ENCODE results near the gene ZNF423.

The ZNF423 gene

DNA sequence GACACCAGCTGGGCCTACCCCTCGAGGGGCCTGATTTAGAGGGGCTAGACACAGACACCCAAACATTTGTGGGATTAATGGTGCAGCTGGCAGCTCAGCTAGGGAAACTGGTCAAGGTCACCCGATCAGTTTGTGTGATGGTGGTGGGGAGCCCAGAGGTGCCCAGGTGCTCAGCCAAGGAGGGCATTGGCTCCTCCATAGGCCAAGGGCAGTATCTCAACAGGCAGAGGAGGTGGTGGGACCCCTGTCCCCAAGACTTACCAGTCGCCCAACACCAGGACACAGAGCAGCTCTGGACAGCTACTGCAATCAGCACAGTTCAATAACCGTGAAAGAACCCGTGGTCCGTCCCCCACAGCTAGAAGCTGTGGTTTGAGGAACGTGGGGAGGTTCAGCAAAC, 361.4 kb downstream of the ZNF423 start:
- Histone ChIP-seq H3K4me1 (ENCODE audit: control insufficient read depth, insufficient read depth, low read length) (no peaks in the 10 kb centered on the region), H3K27ac (ENCODE audit: low read depth, low read length) (no peak overlapping the region), H3K27me3 (ENCODE audit: control insufficient read depth, insufficient read depth, low read length) (no peaks in the 10 kb centered on the region)

DNA sequence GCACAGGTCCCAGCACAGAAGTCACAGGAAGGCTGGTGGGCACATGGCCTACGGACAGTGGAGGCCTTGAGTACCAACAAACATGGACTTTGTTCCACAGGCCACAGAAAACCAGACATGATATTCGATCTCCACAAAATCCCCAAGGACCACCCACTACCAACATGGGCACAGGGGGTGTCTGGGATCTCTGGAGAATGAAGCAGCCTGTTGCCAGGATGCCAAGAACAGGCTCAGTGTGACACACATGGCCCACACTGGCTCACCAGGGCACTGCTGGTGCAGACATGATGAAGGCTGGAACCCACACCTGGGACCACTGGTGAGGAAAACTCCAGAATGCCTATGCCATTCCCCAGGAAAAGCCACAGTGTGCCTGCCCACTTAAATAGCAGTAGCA, 362.1 kb downstream of the ZNF423 start:
- H3K27ac ChIP-seq (ENCODE audit: low read depth, low read length): no peak overlapping the region
- H3K27me3 ChIP-seq (ENCODE audit: control insufficient read depth, insufficient read depth, low read length): no peaks in the 10 kb centered on the region
- H3K4me1 ChIP-seq (ENCODE audit: control insufficient read depth, insufficient read depth, low read length): no peaks in the 10 kb centered on the region
- H3K4me3 ChIP-seq (ENCODE audit: low read length): no peak overlapping the region
- no peaks in the 10 kb centered on the region for H3K36me3 ChIP-seq (ENCODE audit: control insufficient read depth, insufficient read depth, low read length)
- H3K9ac ChIP-seq (ENCODE audit: low read length): no peak overlapping the region

More for the DNA sequence above, 361.4 kb downstream of the ZNF423 start:
- H3K4me3 ChIP-seq (ENCODE audit: low read length): no peak overlapping the region
- H3K36me3 ChIP-seq (ENCODE audit: control insufficient read depth, insufficient read depth, low read length): no peaks in the 10 kb centered on the region
- H3K9ac ChIP-seq (ENCODE audit: low read length): no peak overlapping the region

DNA sequence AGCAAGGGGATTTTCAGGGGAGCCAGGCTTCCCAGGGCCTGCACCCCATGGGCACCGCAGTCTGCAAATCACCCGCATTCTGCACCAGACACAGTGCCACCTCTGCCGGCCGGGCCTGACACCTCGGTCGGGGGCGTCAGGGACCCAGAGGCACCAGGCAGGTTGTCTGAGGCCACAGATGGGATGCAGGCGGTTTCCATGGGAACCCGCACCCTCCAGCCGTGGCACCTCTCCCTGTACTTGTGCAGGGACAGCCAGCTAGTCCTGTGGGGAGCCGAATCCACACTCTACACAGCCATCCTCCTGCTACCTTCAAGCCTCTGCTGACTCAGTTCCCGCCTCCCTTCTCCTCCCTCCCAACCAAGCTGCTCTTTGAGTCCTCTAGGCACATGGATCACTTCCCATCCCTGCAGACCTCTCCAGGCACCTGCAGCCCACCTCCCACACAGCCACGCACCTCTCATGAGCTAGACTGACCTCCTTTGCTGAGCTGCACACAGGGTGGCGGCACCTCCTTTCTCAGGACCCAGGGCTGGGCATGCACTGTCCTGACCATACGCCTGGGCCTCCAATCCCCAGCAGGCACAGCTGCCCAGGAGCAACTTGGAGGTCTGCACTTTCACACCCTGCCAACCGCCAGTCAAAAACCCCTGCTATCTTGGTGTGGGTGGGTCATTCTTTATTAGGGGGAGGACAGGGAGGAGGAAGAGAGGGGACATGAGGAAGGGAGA, 362.9 kb downstream of the ZNF423 start:
- no peaks in the 10 kb centered on the region for H3K4me1 ChIP-seq (ENCODE audit: control insufficient read depth, insufficient read depth, low read length)
- H3K9ac ChIP-seq (ENCODE audit: low read length): no peak overlapping the region
- no peak overlapping the region for H3K27ac ChIP-seq (ENCODE audit: low read depth, low read length)
- no peak overlapping the region for H3K4me3 ChIP-seq (ENCODE audit: low read length)
- no peaks in the 10 kb centered on the region for H3K36me3 ChIP-seq (ENCODE audit: control insufficient read depth, insufficient read depth, low read length)
- no peaks in the 10 kb centered on the region for H3K27me3 ChIP-seq (ENCODE audit: control insufficient read depth, insufficient read depth, low read length)

DNA sequence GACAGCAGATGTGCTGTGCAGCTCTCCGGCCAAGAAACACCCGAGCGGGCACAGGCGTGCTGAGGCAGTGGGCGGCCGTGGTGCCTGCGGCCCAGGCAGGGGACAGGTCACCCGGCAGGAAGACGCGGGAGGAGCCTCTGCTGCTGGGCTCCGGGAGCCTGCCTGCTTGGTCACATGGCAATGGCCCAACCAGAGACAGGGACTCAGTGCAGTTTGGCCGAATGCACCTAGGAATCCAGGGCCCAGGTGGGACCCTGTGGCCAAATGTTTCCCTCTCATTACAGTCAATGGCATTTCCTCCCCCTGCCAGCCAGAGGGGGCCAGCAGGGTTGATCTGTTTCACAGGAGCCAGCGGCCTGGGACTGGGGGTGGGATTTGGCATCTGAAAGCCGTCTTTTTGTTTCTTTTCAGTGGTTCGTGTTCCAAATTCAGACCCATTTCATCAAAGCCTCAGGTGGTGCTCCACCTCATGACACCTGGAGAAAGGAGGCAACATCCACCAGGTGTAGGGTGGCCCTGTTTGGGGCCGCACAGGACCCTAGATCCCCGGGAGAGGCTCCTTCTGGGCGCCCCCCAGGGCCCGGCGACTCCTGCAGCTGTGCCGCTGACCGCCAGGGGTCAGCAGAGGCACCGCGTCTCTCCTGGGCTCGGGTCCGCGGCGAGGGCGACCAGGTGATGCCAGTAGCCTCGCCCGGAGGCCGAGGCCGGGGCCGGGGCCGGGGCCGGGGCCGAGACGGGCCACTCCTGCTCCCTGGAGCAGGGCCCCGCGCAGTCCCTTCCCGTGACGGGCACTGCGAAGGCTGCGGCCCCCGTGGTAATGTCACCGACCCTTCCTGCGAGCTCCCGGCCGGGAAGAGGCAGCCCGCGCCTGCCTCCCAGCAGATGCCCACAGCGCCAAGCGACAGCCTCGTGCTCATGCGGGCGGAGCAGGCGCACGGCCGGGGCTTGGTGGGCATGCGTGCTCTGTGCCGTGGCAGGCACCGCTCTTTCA, 363.8 kb downstream of the ZNF423 start:
- H3K36me3 ChIP-seq (ENCODE audit: control insufficient read depth, insufficient read depth, low read length): no peaks in the 10 kb centered on the region
- no peak overlapping the region for H3K9ac ChIP-seq (ENCODE audit: low read length)
- no peaks in the 10 kb centered on the region for H3K27me3 ChIP-seq (ENCODE audit: control insufficient read depth, insufficient read depth, low read length)
- H3K27ac ChIP-seq (ENCODE audit: low read depth, low read length): no peak overlapping the region
- peak overlapping the region; percentile 6 for H3K4me3 ChIP-seq (ENCODE audit: low read length)
- no peaks in the 10 kb centered on the region for H3K4me1 ChIP-seq (ENCODE audit: control insufficient read depth, insufficient read depth, low read length)

DNA sequence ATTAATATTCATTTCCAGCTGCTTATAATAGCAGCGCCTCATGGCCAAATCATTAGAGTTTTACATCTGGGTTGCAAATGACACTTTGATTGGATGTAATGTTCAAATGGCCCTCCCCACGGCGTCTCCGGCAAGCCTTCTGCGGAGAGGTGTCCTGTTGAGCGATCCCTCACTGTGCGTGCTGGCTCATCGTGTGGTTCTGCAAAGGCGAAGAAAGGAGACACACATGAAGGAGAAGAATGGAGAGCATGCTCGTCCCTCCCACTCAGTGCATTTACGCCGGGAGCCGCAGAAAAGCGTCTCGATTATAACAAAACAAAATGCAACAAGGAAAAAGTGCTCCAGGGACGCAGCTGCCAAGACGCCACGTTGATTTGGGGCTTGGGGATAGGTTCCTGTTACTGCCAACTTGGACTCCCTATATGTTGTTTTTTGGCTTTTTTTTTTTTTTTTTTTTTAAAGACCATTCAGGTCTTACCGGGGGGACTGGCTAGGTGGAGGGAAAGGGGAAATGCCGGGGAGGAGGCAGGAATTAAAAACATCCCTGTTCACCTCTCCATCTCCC, 364.7 kb downstream of the ZNF423 start:
- Histone ChIP-seq H3K9ac (ENCODE audit: low read length) (no peak overlapping the region), H3K27me3 (ENCODE audit: control insufficient read depth, insufficient read depth, low read length) (no peaks in the 10 kb centered on the region), H3K4me1 (ENCODE audit: control insufficient read depth, insufficient read depth, low read length) (no peaks in the 10 kb centered on the region), H3K27ac (ENCODE audit: low read depth, low read length) (no peak overlapping the region), H3K4me3 (ENCODE audit: low read length) (no peak overlapping the region), H3K36me3 (ENCODE audit: control insufficient read depth, insufficient read depth, low read length) (no peaks in the 10 kb centered on the region)

DNA sequence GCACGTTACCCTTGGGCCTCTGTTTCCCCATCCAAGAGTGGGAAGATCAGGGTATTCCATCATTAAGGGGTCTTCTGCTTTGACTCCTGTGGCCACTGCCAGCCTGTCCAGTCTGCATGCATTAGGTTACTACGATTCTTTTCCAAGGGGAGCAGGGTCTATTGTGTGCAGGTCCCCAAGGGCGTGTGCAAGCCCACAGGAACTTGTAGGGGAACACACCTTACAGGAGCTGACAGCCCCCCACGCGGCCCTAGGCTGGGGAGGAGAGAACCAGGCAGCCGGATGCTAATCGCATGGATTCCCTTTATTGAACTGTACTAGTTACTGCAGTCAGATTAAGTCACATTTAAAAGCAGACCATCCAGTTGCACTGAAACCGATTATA, 365.6 kb downstream of the ZNF423 start:
- no peaks in the 10 kb centered on the region for H3K27me3 ChIP-seq (ENCODE audit: control insufficient read depth, insufficient read depth, low read length)
- no peak overlapping the region for H3K27ac ChIP-seq (ENCODE audit: low read depth, low read length)
- no peak overlapping the region for H3K9ac ChIP-seq (ENCODE audit: low read length)
- H3K4me1 ChIP-seq (ENCODE audit: control insufficient read depth, insufficient read depth, low read length): no peaks in the 10 kb centered on the region
- no peaks in the 10 kb centered on the region for H3K36me3 ChIP-seq (ENCODE audit: control insufficient read depth, insufficient read depth, low read length)
- H3K4me3 ChIP-seq (ENCODE audit: low read length): no peak overlapping the region

DNA sequence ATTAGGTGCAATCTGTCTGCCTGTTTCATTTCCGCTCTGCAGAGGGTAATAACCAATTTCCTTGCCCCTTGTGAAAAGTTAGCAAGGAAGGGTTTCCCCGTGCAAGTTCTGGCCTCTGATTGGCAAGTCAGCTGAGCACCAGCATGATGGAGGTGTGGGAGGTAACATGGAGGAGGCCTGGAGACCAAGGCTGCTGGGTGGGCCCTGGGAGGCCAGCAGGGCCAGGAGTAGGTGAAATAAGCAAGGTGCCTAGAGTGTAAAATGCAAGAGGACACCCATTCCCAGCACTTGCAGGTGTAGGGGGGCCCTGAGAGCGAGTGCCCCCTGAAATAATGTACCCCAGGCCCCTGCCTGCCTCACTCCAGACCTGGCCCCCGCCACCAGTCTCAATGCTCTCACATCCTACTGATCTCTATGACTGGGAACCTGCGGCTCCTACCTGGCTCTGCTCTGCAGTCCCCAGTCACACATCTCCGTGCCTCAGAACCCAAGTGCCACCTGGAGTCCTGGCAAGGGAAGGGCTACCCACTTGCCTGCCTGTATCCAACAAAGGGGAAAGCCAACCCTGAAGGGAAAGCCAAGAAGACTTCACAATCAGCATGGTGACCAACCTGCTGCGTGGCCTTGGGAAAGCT, 366.1 kb downstream of the ZNF423 start:
- H3K27me3 ChIP-seq (ENCODE audit: control insufficient read depth, insufficient read depth, low read length): no peaks in the 10 kb centered on the region
- no peaks in the 10 kb centered on the region for H3K36me3 ChIP-seq (ENCODE audit: control insufficient read depth, insufficient read depth, low read length)
- no peak overlapping the region for H3K27ac ChIP-seq (ENCODE audit: low read depth, low read length)
- H3K9ac ChIP-seq (ENCODE audit: low read length): no peak overlapping the region
- H3K4me3 ChIP-seq (ENCODE audit: low read length): no peak overlapping the region
- no peaks in the 10 kb centered on the region for H3K4me1 ChIP-seq (ENCODE audit: control insufficient read depth, insufficient read depth, low read length)

DNA sequence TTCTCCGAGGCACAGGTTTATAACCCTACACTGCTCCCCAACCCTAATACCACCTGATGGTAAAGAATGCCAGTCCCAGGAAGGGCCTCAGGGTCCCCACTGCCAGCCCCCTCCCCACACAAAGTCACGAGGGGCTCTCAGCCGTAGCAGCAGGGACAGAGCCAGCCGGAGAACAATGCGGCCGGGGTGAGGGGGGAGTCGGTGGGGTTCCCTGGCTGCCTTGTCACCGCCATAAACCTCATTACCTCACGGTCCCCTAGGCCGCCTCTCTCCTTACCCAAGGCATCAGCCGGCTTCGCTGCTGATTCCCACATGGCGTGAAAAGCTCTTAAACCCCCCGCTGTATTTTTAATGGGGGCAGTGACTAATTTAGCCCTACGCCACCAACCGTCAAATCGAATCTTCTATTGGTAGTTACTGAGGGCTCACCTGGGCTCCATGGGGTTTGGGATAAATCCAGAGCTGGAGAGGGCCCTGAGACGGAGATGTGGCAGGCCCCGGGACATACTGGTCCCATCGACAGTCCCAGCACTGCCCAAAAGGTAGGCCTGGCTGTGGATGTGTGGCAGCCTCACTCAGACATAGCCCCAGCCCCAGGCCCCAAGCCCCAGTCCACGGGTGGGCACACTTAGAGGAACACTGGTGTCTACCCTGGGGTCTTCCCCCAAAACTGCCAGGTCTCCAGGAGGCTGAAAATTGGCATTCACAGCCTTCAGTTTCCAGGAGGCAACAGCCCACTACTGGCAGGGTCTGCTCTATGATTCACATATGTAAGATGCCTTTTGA, 367.0 kb downstream of the ZNF423 start:
- no peaks in the 10 kb centered on the region for H3K36me3 ChIP-seq (ENCODE audit: control insufficient read depth, insufficient read depth, low read length)
- H3K4me3 ChIP-seq (ENCODE audit: low read length): no peak overlapping the region
- H3K9ac ChIP-seq (ENCODE audit: low read length): no peak overlapping the region
- H3K27ac ChIP-seq (ENCODE audit: low read depth, low read length): no peak overlapping the region
- peaks cover 2% of the 10 kb centered on the region for H3K4me1 ChIP-seq (ENCODE audit: control insufficient read depth, insufficient read depth, low read length)
- H3K27me3 ChIP-seq (ENCODE audit: control insufficient read depth, insufficient read depth, low read length): no peaks in the 10 kb centered on the region

DNA sequence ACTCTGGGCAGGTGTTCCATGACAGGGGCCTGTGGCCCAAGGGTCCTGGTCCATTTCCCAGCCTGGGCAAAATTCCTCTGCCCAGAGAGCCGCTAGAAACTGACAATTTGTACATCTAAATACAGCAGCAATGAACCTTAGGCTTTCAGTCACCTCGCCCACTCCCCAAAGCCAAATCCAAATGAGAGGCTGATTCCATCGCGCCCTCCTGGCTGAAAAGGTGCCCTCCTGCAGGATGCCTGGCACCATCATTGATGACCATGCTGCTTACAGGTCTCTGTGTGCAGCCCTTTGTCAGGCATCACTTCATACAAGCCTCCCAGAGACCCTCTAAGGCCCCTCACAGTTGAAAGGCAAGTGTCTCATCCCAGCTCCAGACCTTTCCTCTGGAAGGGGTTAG, 367.6 kb downstream of the ZNF423 start:
- Histone ChIP-seq H3K4me3 (ENCODE audit: low read length) (no peak overlapping the region), H3K36me3 (ENCODE audit: control insufficient read depth, insufficient read depth, low read length) (no peaks in the 10 kb centered on the region), H3K9ac (ENCODE audit: low read length) (no peak overlapping the region)

DNA sequence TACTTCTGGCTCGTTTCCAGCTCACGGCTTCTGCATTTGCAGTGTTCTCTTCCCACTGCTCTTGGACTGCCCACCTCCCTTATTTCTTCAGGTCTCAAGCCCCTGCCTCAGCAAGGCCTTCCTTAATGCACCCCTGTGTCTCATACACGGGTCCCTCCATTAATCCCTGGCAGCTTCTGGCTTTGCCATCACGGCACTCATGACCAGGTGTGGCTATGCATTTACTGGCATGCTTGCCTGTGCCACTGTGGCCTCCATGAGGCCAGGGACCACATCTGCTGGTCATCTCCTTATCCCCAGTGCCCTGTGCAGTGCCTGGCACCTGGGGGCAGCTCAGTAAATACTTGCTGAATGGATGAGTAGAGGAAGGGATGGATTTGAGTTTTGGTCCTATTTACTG, 368.2 kb downstream of the ZNF423 start:
- Histone ChIP-seq H3K4me3 (ENCODE audit: low read length) (no peak overlapping the region), H3K4me1 (ENCODE audit: control insufficient read depth, insufficient read depth, low read length) (peaks cover 6% of the 10 kb centered on the region), H3K36me3 (ENCODE audit: control insufficient read depth, insufficient read depth, low read length) (no peaks in the 10 kb centered on the region), H3K27me3 (ENCODE audit: control insufficient read depth, insufficient read depth, low read length) (no peaks in the 10 kb centered on the region), H3K27ac (ENCODE audit: low read depth, low read length) (no peak overlapping the region), H3K9ac (ENCODE audit: low read length) (no peak overlapping the region)

More for the DNA sequence above, 367.6 kb downstream of the ZNF423 start:
- Histone ChIP-seq H3K27ac (ENCODE audit: low read depth, low read length) (no peak overlapping the region), H3K27me3 (ENCODE audit: control insufficient read depth, insufficient read depth, low read length) (no peaks in the 10 kb centered on the region), H3K4me1 (ENCODE audit: control insufficient read depth, insufficient read depth, low read length) (peaks cover 6% of the 10 kb centered on the region)

DNA sequence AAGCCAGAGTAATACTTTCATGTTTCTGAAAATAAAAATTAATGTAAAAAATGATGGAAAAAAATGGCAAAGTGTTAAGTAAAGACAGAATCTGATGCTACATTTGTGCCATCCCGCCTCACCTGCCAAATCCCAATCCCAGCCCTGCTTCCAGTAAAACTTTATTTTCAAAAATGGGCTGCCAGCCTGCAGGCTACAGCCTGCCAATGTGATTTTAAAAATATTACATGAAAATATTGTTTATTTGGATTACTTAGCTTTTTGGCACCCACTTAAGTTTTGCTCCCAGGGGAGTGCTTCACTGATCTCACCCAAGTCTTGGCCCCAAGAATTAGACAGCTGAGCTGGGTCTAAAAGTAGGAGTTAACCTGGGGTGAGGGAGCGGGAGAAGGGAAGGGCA, 369.5 kb downstream of the ZNF423 start:
- no peak overlapping the region for H3K27ac ChIP-seq (ENCODE audit: low read depth, low read length)
- H3K4me1 ChIP-seq (ENCODE audit: control insufficient read depth, insufficient read depth, low read length): peaks cover 6% of the 10 kb centered on the region
- no peaks in the 10 kb centered on the region for H3K27me3 ChIP-seq (ENCODE audit: control insufficient read depth, insufficient read depth, low read length)
- no peak overlapping the region for H3K9ac ChIP-seq (ENCODE audit: low read length)
- no peak overlapping the region for H3K4me3 ChIP-seq (ENCODE audit: low read length)
- no peaks in the 10 kb centered on the region for H3K36me3 ChIP-seq (ENCODE audit: control insufficient read depth, insufficient read depth, low read length)

All from rectal smooth muscle tissue (tissue), 1 donor.